ENCODE data around the gene SLC5A6. TPM values are rescaled to one million over a fixed set of nuclear protein-coding genes. Genes with fewer than 3 reads are reported as not detected.
A peak's percentile ranks its signal among the peaks of the same experiment; 100 is the strongest.
"Not testable (repeated sequence)": the region's sequence is repeated elsewhere in the genome, so short reads cannot be mapped to it uniquely, and the experiment has no call there.

The SLC5A6 gene
- total RNA-seq, 1 experiment from 2014 or later = 48.8 TPM

DNA sequence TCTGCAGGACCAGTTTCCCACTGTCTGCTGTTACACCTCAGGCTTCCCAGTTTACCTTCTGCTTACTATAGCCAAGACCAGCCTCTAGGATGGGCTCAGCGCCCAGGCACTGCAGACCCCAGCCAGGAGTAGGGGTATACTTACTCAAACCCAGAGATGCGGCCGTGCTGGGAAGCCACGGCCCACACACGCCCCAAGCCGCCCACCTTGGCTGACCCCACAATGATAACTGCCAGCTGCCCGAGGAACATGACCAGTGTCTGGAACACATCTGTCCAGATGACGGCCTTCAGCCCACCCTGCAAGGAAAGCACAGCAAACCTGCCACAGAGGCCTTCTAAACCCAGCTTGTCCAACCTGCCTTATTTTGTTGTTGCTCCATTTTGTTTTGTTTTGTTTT, 6.9 kb downstream of the SLC5A6 start:
- DNase-seq (ENCODE audit: low spot score) = no peak

DNA sequence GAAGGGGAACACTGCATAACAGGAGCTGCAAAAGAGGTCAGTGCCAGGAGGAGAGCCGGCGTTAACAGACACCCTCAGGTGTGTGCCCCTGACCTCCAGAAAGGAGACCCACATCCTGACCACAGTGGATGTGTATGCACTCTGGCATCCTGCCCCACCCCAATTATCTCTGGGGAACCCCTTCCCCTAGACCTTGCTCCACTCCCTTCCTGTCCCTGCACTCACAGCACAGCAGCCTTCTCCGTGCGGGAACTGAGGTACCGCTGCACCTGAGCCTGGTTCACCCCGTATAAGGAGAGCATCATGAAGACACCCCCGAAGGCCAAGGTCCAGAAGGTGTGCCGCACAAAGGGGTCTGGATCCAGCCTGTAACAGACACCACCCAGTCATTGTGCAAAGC, 7.5 kb downstream of the SLC5A6 start:
- DNase-seq (ENCODE audit: low spot score) = no peak

GRCh38 chr2:27203741-27204140, 8.3 kb downstream of the SLC5A6 start:
- DNase-seq (ENCODE audit: low spot score) = no peak

DNA sequence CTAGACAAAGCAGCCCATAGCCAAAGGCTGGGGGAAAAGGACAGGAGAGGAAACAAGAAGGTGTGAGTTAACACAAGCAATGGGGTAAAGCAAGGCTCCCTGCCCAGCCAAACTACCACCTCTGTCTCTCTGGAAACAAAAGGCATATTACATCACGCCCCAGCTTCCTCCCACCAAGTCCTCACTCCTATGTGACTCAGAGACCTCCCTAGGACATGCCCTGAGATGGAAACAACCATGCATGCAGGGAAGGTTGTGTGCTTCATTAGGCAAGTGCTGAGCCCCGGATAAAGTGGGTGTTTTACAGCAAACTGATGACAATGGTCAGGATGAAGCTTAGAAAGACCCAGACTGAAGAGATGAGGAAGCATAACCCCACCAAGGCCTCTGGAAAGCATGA, 9.2 kb downstream of the SLC5A6 start:
- DNase-seq (ENCODE audit: low spot score) = no peak

- no peak for DNase-seq (ENCODE audit: low spot score)
Observed at GRCh38 chr2:27201675-27202074, 10.4 kb downstream of the SLC5A6 start.

GRCh38 chr2:27199241-27199640, 12.8 kb downstream of the SLC5A6 start:
- no peak for DNase-seq (ENCODE audit: low spot score)

GRCh38 chr2:27198627-27199026, 13.4 kb downstream of the SLC5A6 start:
- DNase-seq (ENCODE audit: low spot score) = no peak

DNA sequence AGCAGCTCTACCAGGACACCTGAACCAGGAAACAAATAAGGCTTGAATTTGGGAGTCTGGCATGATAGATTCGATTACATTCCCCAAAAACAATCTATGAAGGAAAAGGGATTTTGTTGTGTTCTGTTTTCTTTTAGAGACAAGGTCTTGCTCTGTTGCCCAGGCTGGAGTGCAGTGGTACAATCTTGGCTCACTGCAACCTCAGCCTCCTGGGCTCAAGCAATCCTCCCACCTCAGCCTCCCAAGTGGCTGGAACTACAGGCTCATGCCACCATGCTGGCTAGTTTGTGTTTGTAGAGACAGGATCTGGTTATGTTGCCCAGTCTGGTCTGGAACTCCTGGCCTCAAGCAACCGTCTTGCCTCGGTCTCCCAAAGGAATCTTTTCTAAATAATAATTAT, 14.0 kb downstream of the SLC5A6 start:
- not testable (repeated sequence) for DNase-seq (ENCODE audit: low spot score)

- not testable (repeated sequence) for DNase-seq (ENCODE audit: low spot score)
Observed at GRCh38 chr2:27195799-27196198, 16.3 kb downstream of the SLC5A6 start.

- DNase-seq (ENCODE audit: low spot score) = no peak
Observed at GRCh38 chr2:27194538-27195354, 17.3 kb downstream of the SLC5A6 start.

GRCh38 chr2:27191070-27191829, 20.8 kb downstream of the SLC5A6 start:
- peak; percentile 78 for DNase-seq (ENCODE audit: low spot score)

- no peak for DNase-seq (ENCODE audit: low spot score)
Observed at GRCh38 chr2:27189989-27190388, 22.1 kb downstream of the SLC5A6 start.

GRCh38 chr2:27186613-27187345, 25.3 kb downstream of the SLC5A6 start:
- DNase-seq (ENCODE audit: low spot score) = no peak

DNA sequence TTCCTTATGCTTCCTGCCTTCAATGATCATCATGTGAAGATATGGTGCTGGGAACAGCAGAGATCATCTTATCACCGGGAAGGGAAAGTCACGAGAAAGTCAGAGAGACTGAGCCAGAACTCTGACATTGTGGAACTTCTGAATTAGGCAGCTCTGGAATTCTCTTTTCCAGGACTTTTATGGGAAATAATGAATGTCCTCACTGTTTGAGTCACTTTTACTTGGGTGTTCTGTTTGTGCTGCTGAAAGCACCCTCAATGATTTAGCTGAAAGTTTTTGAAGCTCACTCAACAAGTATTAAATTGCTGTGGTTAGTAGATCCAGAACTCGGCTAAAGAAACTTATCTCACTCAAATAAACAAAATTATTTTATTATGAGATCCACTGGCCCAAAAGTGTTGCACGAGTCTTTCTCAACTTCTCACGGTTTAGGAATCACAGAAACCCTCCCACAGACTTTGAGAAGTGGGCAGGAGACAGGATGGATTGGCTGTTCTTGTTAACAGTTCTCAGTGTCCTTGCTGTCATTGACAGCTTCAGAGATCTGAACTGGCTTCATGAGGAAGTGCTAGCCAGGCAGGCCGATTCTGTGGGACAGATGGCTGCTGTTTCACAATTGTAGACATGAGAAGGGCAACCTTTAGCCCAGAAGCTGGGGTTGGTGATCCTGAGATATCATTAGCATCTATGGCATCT, 26.6 kb downstream of the SLC5A6 start:
- no peak for DNase-seq (ENCODE audit: low spot score)

GRCh38 chr2:27184115-27184514, 28.0 kb downstream of the SLC5A6 start:
- no peak for DNase-seq (ENCODE audit: low spot score)

- DNase-seq (ENCODE audit: low spot score) = no peak
Observed at GRCh38 chr2:27182346-27182745, 29.7 kb downstream of the SLC5A6 start.

GRCh38 chr2:27179344-27180000, 32.6 kb downstream of the SLC5A6 start:
- no peak for DNase-seq (ENCODE audit: low spot score)

GRCh38 chr2:27178469-27178868, 33.6 kb downstream of the SLC5A6 start:
- DNase-seq (ENCODE audit: low spot score) = no peak

GRCh38 chr2:27177441-27178351, 34.4 kb downstream of the SLC5A6 start:
- no peak for DNase-seq (ENCODE audit: low spot score)

GRCh38 chr2:27175781-27176180, 36.3 kb downstream of the SLC5A6 start:
- not testable (repeated sequence) for DNase-seq (ENCODE audit: low spot score)

Measured in HT-29 (cell line).